Measurements from ENCODE around the gene KCP.
A peak's percentile ranks its signal among the peaks of the same experiment; 100 is the strongest.

KCP gene

GRCh38 chr7:128885370-128886187 is 24.9 kb downstream of the KCP start:
- Histone ChIP-seq H2AFZ (ENCODE audit: low read depth, low read length) (no peak overlapping the region), H2AK5ac (ENCODE audit: low read length, severe bottlenecking) (no peak overlapping the region), H4K91ac (ENCODE audit: low read length) (no peak overlapping the region), H2BK120ac (ENCODE audit: low read depth, low read length) (no peak overlapping the region), H2BK15ac (ENCODE audit: low read depth, poor library complexity, severe bottlenecking) (no peak overlapping the region), H2BK5ac (ENCODE audit: low read depth, low read length, poor library complexity, severe bottlenecking) (no peak overlapping the region), H3K27me3 (ENCODE audit: control insufficient read depth in 1 of 2, insufficient read depth in 1 of 2, low read length in 2 of 2) (peaks cover 0 to 29% of the 10 kb centered on the region in 2 experiments), H3K27ac (ENCODE audit: low read length, poor library complexity, severe bottlenecking) (no peak overlapping the region), H3K9ac (ENCODE audit: low read length) (no peak overlapping the region), H3K23ac (ENCODE audit: low read length in 2 of 2) (no peak overlapping the region), H3K9me3 (ENCODE audit: control insufficient read depth, low read length) (no peaks in the 10 kb centered on the region), H3K36me3 (ENCODE audit: control insufficient read depth in 1 of 2, insufficient read depth in 2 of 2, low read depth in 1 of 2, low read length in 2 of 2) (peaks cover 0 to 24% of the 10 kb centered on the region in 2 experiments), H3K4ac (ENCODE audit: low read depth in 1 of 2, low read length in 2 of 2) (no peak overlapping the region), H3K18ac (ENCODE audit: low read depth in 1 of 2, low read length in 2 of 2) (no peak overlapping the region), H3K4me2 (ENCODE audit: low read length, poor library complexity, severe bottlenecking) (no peak overlapping the region), H3K14ac (ENCODE audit: low read length in 2 of 2) (no peak overlapping the region), H2BK12ac (ENCODE audit: low read length in 2 of 2) (no peak overlapping the region), H3K79me1 (replicated peaks; ENCODE audit: low read length, poor library complexity, severe bottlenecking) (no peaks in the 10 kb centered on the region), H3K4me3 (ENCODE audit: insufficient read depth in 1 of 2, low read depth in 1 of 2, low read length in 2 of 2) (no peak overlapping the region), H3K4me1 (ENCODE audit: control insufficient read depth, insufficient read depth, low read depth, low read length) (peaks cover 3% of the 10 kb centered on the region), H4K8ac (ENCODE audit: low read length) (no peak overlapping the region)
- WGBS: 94% methylated on average over 10 of the region's 10 CpGs
- DNase-seq: no peak

- Histone ChIP-seq H2BK15ac (ENCODE audit: low read depth, poor library complexity, severe bottlenecking) (no peak overlapping the region), H4K8ac (ENCODE audit: low read length) (no peak overlapping the region), H3K27me3 (ENCODE audit: control insufficient read depth in 1 of 2, insufficient read depth in 1 of 2, low read length in 2 of 2) (peaks cover 0 to 34% of the 10 kb centered on the region in 2 experiments), H2BK120ac (ENCODE audit: low read depth, low read length) (no peak overlapping the region), H4K91ac (ENCODE audit: low read length) (no peak overlapping the region), H2AK5ac (ENCODE audit: low read length, severe bottlenecking) (no peak overlapping the region), H2BK5ac (ENCODE audit: low read depth, low read length, poor library complexity, severe bottlenecking) (no peak overlapping the region), H3K4me2 (ENCODE audit: low read length, poor library complexity, severe bottlenecking) (no peak overlapping the region), H3K9me3 (ENCODE audit: control insufficient read depth, low read length) (no peaks in the 10 kb centered on the region), H2AFZ (ENCODE audit: low read depth, low read length) (no peak overlapping the region), H3K4me1 (ENCODE audit: control insufficient read depth, insufficient read depth, low read depth, low read length) (peaks cover 10% of the 10 kb centered on the region), H3K27ac (ENCODE audit: low read length, poor library complexity, severe bottlenecking) (no peak overlapping the region), H3K9ac (ENCODE audit: low read length) (no peak overlapping the region), H3K79me1 (replicated peaks; ENCODE audit: low read length, poor library complexity, severe bottlenecking) (no peaks in the 10 kb centered on the region), H3K23ac (ENCODE audit: low read length in 2 of 2) (no peak overlapping the region), H3K18ac (ENCODE audit: low read depth in 1 of 2, low read length in 2 of 2) (no peak overlapping the region), H3K4ac (ENCODE audit: low read depth in 1 of 2, low read length in 2 of 2) (no peak overlapping the region), H2BK12ac (ENCODE audit: low read length in 2 of 2) (no peak overlapping the region), H3K14ac (ENCODE audit: low read length in 2 of 2) (no peak overlapping the region), H3K36me3 (ENCODE audit: control insufficient read depth in 1 of 2, insufficient read depth in 2 of 2, low read depth in 1 of 2, low read length in 2 of 2) (peaks cover 0 to 19% of the 10 kb centered on the region in 2 experiments), H3K4me3 (ENCODE audit: insufficient read depth in 1 of 2, low read depth in 1 of 2, low read length in 2 of 2) (no peak overlapping the region)
- no peak for DNase-seq
- WGBS: 92% methylated on average over 26 of the region's 26 CpGs
These were observed 25.7 kb downstream of the KCP start for GRCh38 chr7:128884561-128885369.

DNA sequence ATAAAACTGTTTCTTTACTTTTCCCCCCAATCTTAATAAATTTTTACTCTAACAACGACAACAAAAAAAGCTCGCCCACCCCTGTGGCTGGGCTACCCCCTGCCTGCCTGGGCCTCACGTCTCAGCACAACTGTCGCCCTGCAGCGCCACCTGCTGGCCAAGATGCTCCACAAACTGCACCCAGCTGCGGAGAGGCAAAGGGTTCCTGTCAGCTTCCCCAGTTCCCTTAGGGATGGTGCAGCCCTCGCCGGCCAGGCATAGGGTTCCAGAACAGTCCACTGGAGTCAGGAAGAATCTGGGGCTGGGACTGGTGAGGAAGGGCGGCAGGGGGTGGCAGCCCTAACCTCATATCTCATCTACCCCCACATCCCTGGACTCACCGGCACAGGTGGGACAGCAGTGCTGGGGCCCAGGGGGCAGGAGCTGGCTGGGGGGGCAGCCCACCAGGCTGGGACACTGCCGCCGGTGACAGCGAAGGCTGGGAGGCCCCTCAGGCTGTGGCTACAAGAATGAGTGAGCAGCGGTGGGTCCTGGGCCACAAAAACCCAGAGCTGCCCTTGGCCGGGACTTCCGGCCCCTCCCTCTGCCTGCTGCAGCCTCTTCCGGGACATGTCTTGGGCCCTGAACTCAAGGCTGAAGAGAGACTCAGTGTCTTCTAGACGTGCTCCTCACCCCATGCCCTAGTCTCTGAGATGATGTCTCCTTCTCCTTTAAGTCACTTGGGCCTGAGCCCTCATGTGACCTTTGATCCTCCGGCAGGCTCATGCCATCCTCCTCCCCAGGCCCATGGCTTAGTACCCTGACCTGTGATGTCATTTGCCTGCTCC is 26.7 kb downstream of the KCP start:
- 52% methylated on average over 17 of the region's 19 CpGs for WGBS
- Histone ChIP-seq H3K36me3 (ENCODE audit: control insufficient read depth in 1 of 2, insufficient read depth in 2 of 2, low read depth in 1 of 2, low read length in 2 of 2) (peaks cover 0 to 24% of the 10 kb centered on the region in 2 experiments), H3K4me2 (ENCODE audit: low read length, poor library complexity, severe bottlenecking) (no peak overlapping the region), H4K91ac (ENCODE audit: low read length) (no peak overlapping the region), H3K14ac (ENCODE audit: low read length in 2 of 2) (no peak overlapping the region), H3K9me3 (ENCODE audit: control insufficient read depth, low read length) (no peaks in the 10 kb centered on the region), H3K4me3 (ENCODE audit: insufficient read depth in 1 of 2, low read depth in 1 of 2, low read length in 2 of 2) (no peak overlapping the region), H2AK5ac (ENCODE audit: low read length, severe bottlenecking) (no peak overlapping the region), H2BK12ac (ENCODE audit: low read length in 2 of 2) (no peak overlapping the region), H3K27me3 (ENCODE audit: control insufficient read depth in 1 of 2, insufficient read depth in 1 of 2, low read length in 2 of 2) (peaks cover 0 to 33% of the 10 kb centered on the region in 2 experiments), H2BK120ac (ENCODE audit: low read depth, low read length) (no peak overlapping the region), H3K23ac (ENCODE audit: low read length in 2 of 2) (no peak overlapping the region), H3K18ac (ENCODE audit: low read depth in 1 of 2, low read length in 2 of 2) (no peak overlapping the region), H3K4me1 (ENCODE audit: control insufficient read depth, insufficient read depth, low read depth, low read length) (peaks cover 11% of the 10 kb centered on the region), H3K79me1 (replicated peaks; ENCODE audit: low read length, poor library complexity, severe bottlenecking) (no peaks in the 10 kb centered on the region), H3K9ac (ENCODE audit: low read length) (peak overlapping the region; percentile 16), H3K4ac (ENCODE audit: low read depth in 1 of 2, low read length in 2 of 2) (no peak overlapping the region), H3K27ac (ENCODE audit: low read length, poor library complexity, severe bottlenecking) (no peak overlapping the region), H4K8ac (ENCODE audit: low read length) (no peak overlapping the region), H2BK5ac (ENCODE audit: low read depth, low read length, poor library complexity, severe bottlenecking) (no peak overlapping the region), H2AFZ (ENCODE audit: low read depth, low read length) (no peak overlapping the region), H2BK15ac (ENCODE audit: low read depth, poor library complexity, severe bottlenecking) (no peak overlapping the region)
- DNase-seq: peak; percentile 73
